PC-9 (cell line): ENCODE measurements around the gene MT2A.

Source experiments
- CTCF ChIP-seq: fragments of 200-600 bp; sonication (generic); conservative IDR thresholded peaks from 2 replicates; pipeline ENCODE4 v1.6.1; 2017; ENCODE audit warnings: mixed run types, antibody characterized with exemption, mild to moderate bottlenecking, moderate library complexity
- EZH2 ChIP-seq: fragments of 200-600 bp; sonication (generic); IDR thresholded peaks from 2 replicates; pipeline ENCODE4 v1.8.0; 2017; ENCODE audit warnings: antibody characterized with exemption, low read depth

GRCh38 chr16:56617212-56618085 lies 9.1 kb downstream of the MT2A start:
- TF ChIP-seq CTCF (no peak), EZH2 (no peak)
